ENCODE results near the gene MRRF.

The MRRF gene

GRCh38 chr9:122220673-122221182 is 44.0 kb upstream of the MRRF start:
- Histone ChIP-seq H3K27ac (ENCODE audit: low read depth, low read length) (no peak overlapping the region), H3K9me3 (ENCODE audit: control insufficient read depth in 1 of 2, low read length in 2 of 2) (no peaks in the 10 kb centered on the region), H3K27me3 (ENCODE audit: control insufficient read depth in 1 of 2, insufficient read depth in 2 of 2, low read length in 2 of 2) (peaks cover 82 to 94% of the 10 kb centered on the region in 2 donors), H3K4me3 (ENCODE audit: low read depth in 1 of 2, low read length in 2 of 2) (peak overlapping the region in 1 of 2 donors; percentile 19), H3K4me1 (ENCODE audit: control insufficient read depth in 1 of 2, insufficient read depth in 2 of 2, low read length in 2 of 2) (peaks cover 19 to 29% of the 10 kb centered on the region in 2 donors), H3K9ac (ENCODE audit: low read depth in 1 of 2, low read length in 2 of 2) (no peak overlapping the region), H3K36me3 (ENCODE audit: control insufficient read depth in 1 of 2, insufficient read depth in 2 of 2, low read length in 2 of 2) (no peaks in the 10 kb centered on the region)

GRCh38 chr9:122221183-122221811 is 43.4 kb upstream of the MRRF start:
- Histone ChIP-seq H3K9ac (ENCODE audit: low read depth in 1 of 2, low read length in 2 of 2) (no peak overlapping the region), H3K9me3 (ENCODE audit: control insufficient read depth in 1 of 2, low read length in 2 of 2) (no peaks in the 10 kb centered on the region), H3K4me3 (ENCODE audit: low read depth in 1 of 2, low read length in 2 of 2) (no peak overlapping the region), H3K27me3 (ENCODE audit: control insufficient read depth in 1 of 2, insufficient read depth in 2 of 2, low read length in 2 of 2) (peaks cover 82 to 94% of the 10 kb centered on the region in 2 donors), H3K27ac (ENCODE audit: low read depth, low read length) (no peak overlapping the region), H3K36me3 (ENCODE audit: control insufficient read depth in 1 of 2, insufficient read depth in 2 of 2, low read length in 2 of 2) (no peaks in the 10 kb centered on the region), H3K4me1 (ENCODE audit: control insufficient read depth in 1 of 2, insufficient read depth in 2 of 2, low read length in 2 of 2) (peaks cover 19 to 28% of the 10 kb centered on the region in 2 donors)

- H3K9ac ChIP-seq (ENCODE audit: low read depth in 1 of 2, low read length in 2 of 2): no peak overlapping the region
- peaks cover 90 to 97% of the 10 kb centered on the region in 2 donors for H3K27me3 ChIP-seq (ENCODE audit: control insufficient read depth in 1 of 2, insufficient read depth in 2 of 2, low read length in 2 of 2)
- no peaks in the 10 kb centered on the region for H3K36me3 ChIP-seq (ENCODE audit: control insufficient read depth in 1 of 2, insufficient read depth in 2 of 2, low read length in 2 of 2)
- H3K4me1 ChIP-seq (ENCODE audit: control insufficient read depth in 1 of 2, insufficient read depth in 2 of 2, low read length in 2 of 2): peaks cover 19 to 24% of the 10 kb centered on the region in 2 donors
- no peaks in the 10 kb centered on the region for H3K9me3 ChIP-seq (ENCODE audit: control insufficient read depth in 1 of 2, low read length in 2 of 2)
- H3K27ac ChIP-seq (ENCODE audit: low read depth, low read length): no peak overlapping the region
- H3K4me3 ChIP-seq (ENCODE audit: low read depth in 1 of 2, low read length in 2 of 2): no peak overlapping the region
Observed at GRCh38 chr9:122222791-122223190, 41.9 kb upstream of the MRRF start.

- no peaks in the 10 kb centered on the region for H3K9me3 ChIP-seq (ENCODE audit: control insufficient read depth in 1 of 2, low read length in 2 of 2)
- peaks cover 88 to 95% of the 10 kb centered on the region in 2 donors for H3K27me3 ChIP-seq (ENCODE audit: control insufficient read depth in 1 of 2, insufficient read depth in 2 of 2, low read length in 2 of 2)
- no peak overlapping the region for H3K9ac ChIP-seq (ENCODE audit: low read depth in 1 of 2, low read length in 2 of 2)
- no peak overlapping the region for H3K4me3 ChIP-seq (ENCODE audit: low read depth in 1 of 2, low read length in 2 of 2)
- no peaks in the 10 kb centered on the region for H3K36me3 ChIP-seq (ENCODE audit: control insufficient read depth in 1 of 2, insufficient read depth in 2 of 2, low read length in 2 of 2)
- peaks cover 19 to 24% of the 10 kb centered on the region in 2 donors for H3K4me1 ChIP-seq (ENCODE audit: control insufficient read depth in 1 of 2, insufficient read depth in 2 of 2, low read length in 2 of 2)
- no peak overlapping the region for H3K27ac ChIP-seq (ENCODE audit: low read depth, low read length)
Observed at GRCh38 chr9:122223435-122223834, 41.2 kb upstream of the MRRF start.

- H3K27ac ChIP-seq (ENCODE audit: low read depth, low read length): no peak overlapping the region
- H3K4me1 ChIP-seq (ENCODE audit: control insufficient read depth in 1 of 2, insufficient read depth in 2 of 2, low read length in 2 of 2): peaks cover 0 to 7% of the 10 kb centered on the region in 2 donors
- peak overlapping the region in 1 of 2 donors; percentile 5 for H3K4me3 ChIP-seq (ENCODE audit: low read depth in 1 of 2, low read length in 2 of 2)
- H3K36me3 ChIP-seq (ENCODE audit: control insufficient read depth in 1 of 2, insufficient read depth in 2 of 2, low read length in 2 of 2): no peaks in the 10 kb centered on the region
- no peaks in the 10 kb centered on the region for H3K9me3 ChIP-seq (ENCODE audit: control insufficient read depth in 1 of 2, low read length in 2 of 2)
- H3K9ac ChIP-seq (ENCODE audit: low read depth in 1 of 2, low read length in 2 of 2): no peak overlapping the region
- H3K27me3 ChIP-seq (ENCODE audit: control insufficient read depth in 1 of 2, insufficient read depth in 2 of 2, low read length in 2 of 2): peaks cover 84 to 93% of the 10 kb centered on the region in 2 donors
Observed at GRCh38 chr9:122225312-122226141, 39.2 kb upstream of the MRRF start.

GRCh38 chr9:122226142-122226757 is 38.4 kb upstream of the MRRF start:
- Histone ChIP-seq H3K4me1 (ENCODE audit: control insufficient read depth in 1 of 2, insufficient read depth in 2 of 2, low read length in 2 of 2) (peaks cover 0 to 7% of the 10 kb centered on the region in 2 donors), H3K36me3 (ENCODE audit: control insufficient read depth in 1 of 2, insufficient read depth in 2 of 2, low read length in 2 of 2) (no peaks in the 10 kb centered on the region), H3K9ac (ENCODE audit: low read depth in 1 of 2, low read length in 2 of 2) (no peak overlapping the region), H3K4me3 (ENCODE audit: low read depth in 1 of 2, low read length in 2 of 2) (peak overlapping the region in 1 of 2 donors; percentile 5), H3K9me3 (ENCODE audit: control insufficient read depth in 1 of 2, low read length in 2 of 2) (no peaks in the 10 kb centered on the region), H3K27ac (ENCODE audit: low read depth, low read length) (no peak overlapping the region), H3K27me3 (ENCODE audit: control insufficient read depth in 1 of 2, insufficient read depth in 2 of 2, low read length in 2 of 2) (peaks cover 84 to 93% of the 10 kb centered on the region in 2 donors)

- Histone ChIP-seq H3K9ac (ENCODE audit: low read depth in 1 of 2, low read length in 2 of 2) (no peak overlapping the region), H3K4me3 (ENCODE audit: low read depth in 1 of 2, low read length in 2 of 2) (no peak overlapping the region), H3K36me3 (ENCODE audit: control insufficient read depth in 1 of 2, insufficient read depth in 2 of 2, low read length in 2 of 2) (no peaks in the 10 kb centered on the region), H3K27ac (ENCODE audit: low read depth, low read length) (no peak overlapping the region), H3K9me3 (ENCODE audit: control insufficient read depth in 1 of 2, low read length in 2 of 2) (no peaks in the 10 kb centered on the region), H3K4me1 (ENCODE audit: control insufficient read depth in 1 of 2, insufficient read depth in 2 of 2, low read length in 2 of 2) (peaks cover 0 to 7% of the 10 kb centered on the region in 2 donors), H3K27me3 (ENCODE audit: control insufficient read depth in 1 of 2, insufficient read depth in 2 of 2, low read length in 2 of 2) (peaks cover 81 to 91% of the 10 kb centered on the region in 2 donors)
Observed at GRCh38 chr9:122226758-122227574, 37.7 kb upstream of the MRRF start.

- H3K4me1 ChIP-seq (ENCODE audit: control insufficient read depth in 1 of 2, insufficient read depth in 2 of 2, low read length in 2 of 2): peaks cover 0 to 7% of the 10 kb centered on the region in 2 donors
- H3K27ac ChIP-seq (ENCODE audit: low read depth, low read length): no peak overlapping the region
- no peak overlapping the region for H3K9ac ChIP-seq (ENCODE audit: low read depth in 1 of 2, low read length in 2 of 2)
- no peaks in the 10 kb centered on the region for H3K36me3 ChIP-seq (ENCODE audit: control insufficient read depth in 1 of 2, insufficient read depth in 2 of 2, low read length in 2 of 2)
- no peak overlapping the region for H3K4me3 ChIP-seq (ENCODE audit: low read depth in 1 of 2, low read length in 2 of 2)
- peaks cover 75 to 86% of the 10 kb centered on the region in 2 donors for H3K27me3 ChIP-seq (ENCODE audit: control insufficient read depth in 1 of 2, insufficient read depth in 2 of 2, low read length in 2 of 2)
- H3K9me3 ChIP-seq (ENCODE audit: control insufficient read depth in 1 of 2, low read length in 2 of 2): no peaks in the 10 kb centered on the region
Observed at GRCh38 chr9:122227575-122227900, 37.1 kb upstream of the MRRF start.

- Histone ChIP-seq H3K9ac (ENCODE audit: low read depth in 1 of 2, low read length in 2 of 2) (no peak overlapping the region), H3K27me3 (ENCODE audit: control insufficient read depth in 1 of 2, insufficient read depth in 2 of 2, low read length in 2 of 2) (peaks cover 74 to 80% of the 10 kb centered on the region in 2 donors), H3K9me3 (ENCODE audit: control insufficient read depth in 1 of 2, low read length in 2 of 2) (no peaks in the 10 kb centered on the region), H3K4me1 (ENCODE audit: control insufficient read depth in 1 of 2, insufficient read depth in 2 of 2, low read length in 2 of 2) (peaks cover 0 to 7% of the 10 kb centered on the region in 2 donors), H3K27ac (ENCODE audit: low read depth, low read length) (no peak overlapping the region), H3K4me3 (ENCODE audit: low read depth in 1 of 2, low read length in 2 of 2) (peak overlapping the region; percentile 35 to 40), H3K36me3 (ENCODE audit: control insufficient read depth in 1 of 2, insufficient read depth in 2 of 2, low read length in 2 of 2) (no peaks in the 10 kb centered on the region)
Observed at GRCh38 chr9:122228191-122228567, 36.5 kb upstream of the MRRF start.
